H4 (cell line): Measurements from ENCODE around the gene TEX38. TPM values are rescaled to one million over a fixed set of nuclear protein-coding genes. Genes with fewer than 3 reads are reported as not detected.
"Not testable (repeated sequence)": the region's sequence is repeated elsewhere in the genome, so short reads cannot be mapped to it uniquely, and the experiment has no call there.

Source experiments
- DNase-seq: peaks from one replicate; pipeline ENCODE4 v3.0.0-alpha.2; 2015; ENCODE audit warnings: low spot score
- total RNA-seq: library from RNA; depleted of rRNA; stranded (reverse); fragments of >200 nt; shearing (Covaris generic); gene quantifications from 2 replicates; pipeline ENCODE4 v1.2.3, GENCODE V29; 2014

The TEX38 gene
- total RNA-seq, 1 experiment from 2014 or later: not detected

- no peak for DNase-seq
Observed at GRCh38 chr1:46655848-46656247, 15.8 kb upstream of the TEX38 start.

GRCh38 chr1:46656643-46657042, 15.0 kb upstream of the TEX38 start:
- DNase-seq: no peak

GRCh38 chr1:46657775-46658174, 13.9 kb upstream of the TEX38 start:
- DNase-seq: no peak

GRCh38 chr1:46659307-46659870, 12.3 kb upstream of the TEX38 start:
- no peak for DNase-seq

GRCh38 chr1:46660116-46660515, 11.5 kb upstream of the TEX38 start:
- DNase-seq: not testable (repeated sequence)

- DNase-seq: not testable (repeated sequence)
Observed at GRCh38 chr1:46662919-46663318, 8.7 kb upstream of the TEX38 start.

GRCh38 chr1:46665983-46666382, 5.7 kb upstream of the TEX38 start:
- DNase-seq: no peak

- peak; percentile 45 for DNase-seq
Observed at GRCh38 chr1:46667782-46668760, 3.6 kb upstream of the TEX38 start, which contains the start of gene ATPAF1. ATPAF1 (minus strand) TSS chr1:46668364; CDS start chr1:46668322, 42 bp downstream.

- no peak for DNase-seq
Observed at GRCh38 chr1:46670134-46670533, 1.5 kb upstream of the TEX38 start.

- DNase-seq: no peak
Observed at GRCh38 chr1:46672696-46673095, 1.0 kb downstream of the TEX38 start.

- no peak for DNase-seq
Observed at GRCh38 chr1:46673749-46674182, 2.1 kb downstream of the TEX38 start.

GRCh38 chr1:46675549-46676314, 4.1 kb downstream of the TEX38 start:
- DNase-seq: no peak

GRCh38 chr1:46676531-46676930, 4.9 kb downstream of the TEX38 start:
- DNase-seq: no peak

GRCh38 chr1:46677339-46677738, 5.7 kb downstream of the TEX38 start:
- DNase-seq: no peak

GRCh38 chr1:46679789-46680573, 8.3 kb downstream of the TEX38 start:
- DNase-seq: no peak

- DNase-seq: no peak
Observed at GRCh38 chr1:46681333-46682034, 9.8 kb downstream of the TEX38 start.

GRCh38 chr1:46682064-46682463, 10.4 kb downstream of the TEX38 start:
- no peak for DNase-seq

- DNase-seq: no peak
Observed at GRCh38 chr1:46684670-46685069, 13.0 kb downstream of the TEX38 start.

- no peak for DNase-seq
Observed at GRCh38 chr1:46686255-46686654, 14.6 kb downstream of the TEX38 start.

GRCh38 chr1:46687093-46687659, 15.5 kb downstream of the TEX38 start:
- DNase-seq: peak; percentile 62
